Right lung (tissue), 5 donors: ENCODE results near the gene TBC1D12. TPM values are rescaled to one million over a fixed set of nuclear protein-coding genes. Genes with fewer than 3 reads are reported as not detected.
"Not testable (repeated sequence)": the region's sequence is repeated elsewhere in the genome, so short reads cannot be mapped to it uniquely, and the experiment has no call there.

Experiments used
- DNase-seq, 2 donors: peaks; one replicate each; pipeline ENCODE4 v3.0.0-alpha.2; 2013
- polyA plus RNA-seq, 5 donors: library from polyadenylated mRNA; unstranded; fragments of 120-200 nt; gene quantifications; one replicate each; pipeline versions ENCODE4 v1.2.1 to v1.2.3, GENCODE V29; 2013; ENCODE audit warnings: inconsistent platforms in 1 of 5, low replicate concordance in 1 of 5; ENCODE audit not compliant: insufficient read length in 5 of 5, insufficient read depth in 1 of 5

The TBC1D12 gene
- polyA plus RNA-seq, 5 donors: 16.5 to 25.7 (median 17.6) TPM

DNA sequence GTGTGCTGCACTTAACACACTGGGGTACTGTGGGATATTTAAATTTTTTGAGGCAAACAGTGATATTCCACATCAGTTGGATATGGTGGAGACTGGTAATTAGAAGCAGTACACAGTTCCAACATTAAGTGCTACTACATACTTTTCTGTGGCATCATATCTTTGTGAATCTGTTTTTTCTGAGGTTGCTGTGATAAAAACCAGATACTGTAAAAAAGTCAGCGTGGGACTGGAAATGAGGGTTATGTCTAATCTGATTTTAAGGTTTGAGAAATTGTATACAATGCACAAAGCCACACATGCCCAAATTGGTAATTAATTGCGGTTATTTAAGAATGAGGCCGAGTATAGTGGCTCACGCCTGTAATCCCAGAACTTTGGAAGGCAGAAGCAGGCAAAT is 41.2 kb downstream of the TBC1D12 start:
- DNase-seq: no peak

DNA sequence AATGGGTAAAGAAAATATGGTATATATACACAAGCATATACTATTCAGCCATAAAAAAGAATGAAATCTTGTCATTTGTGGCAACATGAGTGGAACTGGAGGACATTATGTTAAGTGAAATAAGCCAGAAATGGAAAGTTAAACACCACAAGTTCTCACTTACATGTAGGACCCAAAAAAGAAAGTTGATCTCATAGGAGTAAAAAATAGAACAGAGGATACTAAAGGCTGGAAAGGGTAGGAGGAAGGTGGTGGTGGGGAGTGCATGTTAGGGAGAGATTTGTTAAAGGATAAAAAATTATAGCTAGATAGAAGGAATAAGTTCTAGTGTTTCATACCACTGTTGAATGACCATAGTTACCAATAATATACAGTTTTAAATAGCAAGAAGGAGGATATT is 48.4 kb downstream of the TBC1D12 start:
- DNase-seq: no peak

DNA sequence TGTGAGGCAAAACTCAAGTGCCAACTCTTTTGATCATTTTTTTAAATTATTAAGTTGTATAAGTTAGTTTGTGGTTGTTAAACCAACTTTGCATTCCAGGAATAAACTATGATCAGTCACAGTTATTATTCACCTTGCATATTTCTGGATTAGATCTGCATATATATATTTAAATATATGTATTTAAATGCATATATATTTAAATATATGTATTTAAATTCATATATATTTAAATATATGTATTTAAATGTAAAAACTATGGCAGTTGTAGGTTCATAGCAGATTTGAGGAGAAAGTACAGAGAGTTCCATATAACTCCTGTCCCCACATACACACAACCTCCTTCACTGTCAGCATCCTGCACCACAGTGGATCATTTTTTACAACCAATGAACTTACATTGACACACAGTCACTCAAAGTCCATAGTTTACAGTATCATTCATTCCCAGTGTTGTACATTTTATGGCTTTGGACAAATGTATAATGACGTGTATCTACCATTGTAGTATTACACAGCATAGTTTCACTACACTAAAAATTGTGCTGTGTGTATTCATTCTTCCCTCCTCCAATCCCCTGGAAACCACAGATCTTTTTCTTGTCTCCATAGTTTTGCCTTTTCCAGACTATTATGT is 49.7 kb downstream of the TBC1D12 start:
- no peak for DNase-seq

DNA sequence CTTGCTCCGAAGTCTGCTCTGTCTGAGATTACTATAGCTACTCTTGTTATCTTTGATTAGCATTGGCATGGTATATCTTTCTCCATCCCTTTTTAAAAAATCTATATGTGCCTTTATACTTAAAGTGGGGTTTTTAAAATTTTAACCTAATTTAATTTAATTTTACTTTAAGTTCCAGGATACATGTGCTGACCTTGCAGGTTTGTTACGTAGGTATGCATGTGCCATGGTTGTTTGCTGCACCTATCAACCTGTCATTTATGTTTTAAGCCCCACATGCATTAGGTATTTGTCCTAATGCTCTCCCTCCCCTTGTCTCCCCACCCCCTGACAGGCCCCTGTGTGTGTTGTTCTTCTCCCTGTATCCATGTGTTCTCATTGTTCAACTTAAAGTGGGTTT is 54.6 kb downstream of the TBC1D12 start:
- DNase-seq: no peak

DNA sequence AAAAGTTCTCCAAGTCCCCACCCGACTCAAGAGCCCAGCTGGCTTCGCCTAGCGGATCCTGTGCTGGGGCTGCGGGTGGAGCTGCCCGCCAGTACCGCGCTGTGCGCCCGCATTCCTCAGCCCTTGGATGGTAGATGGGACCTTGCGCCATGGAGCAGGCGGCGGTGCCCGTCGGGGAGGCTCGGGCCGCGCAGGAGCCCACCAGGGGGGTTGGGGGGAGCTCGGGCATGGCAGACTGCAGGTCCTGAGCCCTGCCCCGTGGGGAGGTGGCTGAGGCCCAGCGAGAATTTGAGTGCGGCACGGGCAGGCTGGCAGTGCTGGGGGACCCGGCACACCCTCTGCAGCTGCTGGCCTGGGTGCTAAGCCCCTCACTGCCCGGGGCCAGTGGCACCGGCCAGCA is 57.0 kb downstream of the TBC1D12 start:
- DNase-seq: no peak

DNA sequence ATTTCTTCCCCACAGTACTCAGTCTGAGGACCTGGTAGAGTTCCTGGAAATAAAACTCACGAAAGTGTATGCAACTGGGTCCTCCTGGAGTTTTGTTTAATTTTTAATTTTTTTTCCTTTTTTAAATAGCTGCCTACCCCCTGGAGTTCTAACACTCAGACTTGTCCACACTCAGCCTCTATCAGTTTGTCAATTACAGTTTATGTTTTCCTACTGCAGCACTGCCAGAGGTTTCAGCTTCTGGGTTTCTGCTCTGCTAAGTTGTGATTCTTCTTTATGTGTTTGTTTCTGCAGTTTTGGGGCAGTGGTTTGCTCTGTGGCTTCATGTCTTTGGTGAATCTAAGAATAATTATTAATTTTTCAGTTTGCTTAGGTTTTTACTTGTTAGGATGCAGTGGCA is 59.2 kb downstream of the TBC1D12 start:
- DNase-seq: no peak

DNA sequence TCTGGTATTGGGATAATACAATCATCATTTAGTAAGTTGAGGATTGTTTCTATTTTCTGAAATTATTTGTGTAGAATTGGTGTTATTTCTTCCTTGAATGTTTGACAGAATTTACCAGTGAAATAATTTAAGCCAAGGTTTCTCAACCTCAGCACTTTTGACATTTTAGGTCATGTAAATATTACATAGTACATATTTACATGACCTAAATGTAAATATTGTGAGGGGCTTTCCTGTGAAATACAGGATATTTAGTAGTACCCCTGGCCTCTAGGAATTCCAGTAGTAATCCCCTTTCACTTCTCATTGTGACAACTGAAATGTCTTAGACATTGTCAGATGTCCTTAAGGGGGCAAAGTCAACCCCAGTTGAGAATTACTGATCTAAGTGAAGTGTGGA is 59.8 kb downstream of the TBC1D12 start:
- DNase-seq: no peak

DNA sequence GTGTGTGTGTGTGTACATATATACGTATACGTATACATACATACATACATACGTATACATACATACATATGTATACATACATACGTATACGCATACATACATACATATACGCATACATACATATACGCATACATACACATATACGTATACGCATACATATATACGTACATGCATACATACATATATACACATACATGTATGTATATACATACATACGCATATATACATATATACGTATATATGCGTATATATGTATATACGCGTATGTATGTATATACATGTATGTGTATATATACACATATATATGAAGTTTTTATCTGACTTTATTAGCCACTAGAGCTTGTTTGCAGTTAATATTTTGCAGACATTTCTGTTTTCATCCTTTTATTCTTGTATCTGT is 63.3 kb downstream of the TBC1D12 start:
- no peak for DNase-seq

DNA sequence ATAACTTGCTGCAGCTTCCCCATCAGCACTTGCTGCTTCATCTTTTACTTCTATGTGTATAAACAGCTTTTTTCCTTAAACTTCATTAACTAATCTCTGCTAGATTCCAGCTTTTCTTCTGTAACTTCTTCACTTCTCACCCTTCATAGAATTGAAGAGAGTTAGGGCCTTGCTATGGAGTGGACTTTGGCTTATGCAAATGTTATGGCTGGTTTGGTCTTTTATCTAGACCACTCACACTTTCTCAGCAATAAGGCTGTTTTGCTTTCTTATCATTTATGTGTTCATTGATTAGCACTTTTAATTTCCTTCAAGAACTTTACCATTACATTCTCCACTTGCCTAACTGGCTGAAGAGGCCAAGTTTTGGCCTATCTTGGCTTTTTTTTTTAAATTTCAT is 79.1 kb downstream of the TBC1D12 start:
- no peak for DNase-seq

DNA sequence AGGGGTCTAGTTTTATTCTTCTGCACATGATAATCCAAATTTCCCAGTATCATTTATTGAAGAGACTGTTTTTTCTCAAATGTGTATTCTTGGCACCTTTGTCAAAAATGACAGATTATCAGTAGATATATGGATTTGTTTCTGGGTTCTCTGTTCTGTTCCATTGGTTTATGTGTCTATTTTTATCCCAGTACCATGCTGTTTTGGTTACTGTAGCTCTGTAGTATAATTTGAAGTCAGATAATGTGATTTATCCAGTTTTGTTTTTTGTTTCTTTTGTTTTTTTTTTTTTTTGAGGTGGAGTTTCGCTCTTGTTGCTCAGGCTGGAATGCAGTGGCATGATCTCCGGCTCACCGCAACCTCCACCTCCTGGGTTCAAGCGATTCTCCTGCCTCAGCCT is 81.6 kb downstream of the TBC1D12 start:
- DNase-seq: no peak

DNA sequence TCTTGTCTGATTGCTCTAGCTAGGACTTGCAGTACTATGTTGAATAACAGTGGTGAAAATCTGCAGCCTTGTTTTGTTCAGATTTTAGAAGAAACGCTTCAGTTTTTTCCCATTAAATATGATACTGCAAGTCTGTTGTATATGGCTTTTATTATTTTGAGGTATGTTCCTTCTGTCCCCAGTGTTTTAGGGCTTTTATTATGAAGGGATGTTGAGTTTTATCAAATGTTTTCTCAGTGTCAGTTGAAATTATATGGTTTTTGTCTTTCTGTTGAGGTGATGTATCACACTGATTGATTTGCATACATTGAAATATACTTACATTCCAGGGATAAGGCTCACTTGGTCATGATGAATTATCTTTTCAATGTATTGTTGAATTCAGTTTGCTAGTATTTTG is 82.8 kb downstream of the TBC1D12 start:
- DNase-seq: no peak

DNA sequence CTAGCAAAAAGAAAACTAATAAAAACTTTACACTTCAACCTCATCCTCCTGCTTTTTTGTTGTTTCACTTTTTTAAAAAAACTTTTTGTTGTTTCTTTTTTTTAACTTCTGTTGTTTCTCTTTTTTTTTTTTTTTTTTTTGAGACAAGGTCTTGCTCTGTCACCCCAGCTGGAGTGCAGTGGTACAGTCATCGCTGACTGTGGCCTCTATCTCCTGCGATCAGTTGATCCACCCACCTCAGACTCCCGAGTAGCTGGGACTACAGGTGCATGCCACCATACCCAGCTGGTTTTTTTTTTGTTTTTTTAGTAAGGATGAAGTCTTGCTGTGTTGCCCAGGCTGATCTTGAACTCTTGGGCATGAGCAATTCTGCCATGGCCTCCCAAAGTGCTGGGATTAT is 85.2 kb downstream of the TBC1D12 start:
- no peak for DNase-seq

DNA sequence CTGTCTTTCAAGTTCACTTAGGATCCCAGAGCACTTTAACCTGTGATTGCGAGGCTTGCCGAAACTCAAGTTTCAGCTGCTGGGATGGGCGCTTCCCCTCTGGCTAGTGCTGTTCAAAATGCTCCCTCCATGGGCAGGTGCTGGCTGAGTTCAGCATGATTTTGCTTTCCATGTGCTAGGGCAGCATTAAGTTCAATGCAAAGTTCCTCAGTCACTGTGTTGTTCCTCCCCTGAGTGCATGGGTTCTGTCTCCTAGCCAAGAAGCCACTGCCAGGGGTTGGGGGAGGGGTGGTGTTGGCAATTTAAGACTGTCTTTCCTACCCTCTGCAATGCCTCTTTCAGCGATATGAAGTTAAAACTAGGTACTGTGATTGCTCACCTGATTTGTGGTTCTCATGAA is 86.8 kb downstream of the TBC1D12 start:
- DNase-seq: no peak

DNA sequence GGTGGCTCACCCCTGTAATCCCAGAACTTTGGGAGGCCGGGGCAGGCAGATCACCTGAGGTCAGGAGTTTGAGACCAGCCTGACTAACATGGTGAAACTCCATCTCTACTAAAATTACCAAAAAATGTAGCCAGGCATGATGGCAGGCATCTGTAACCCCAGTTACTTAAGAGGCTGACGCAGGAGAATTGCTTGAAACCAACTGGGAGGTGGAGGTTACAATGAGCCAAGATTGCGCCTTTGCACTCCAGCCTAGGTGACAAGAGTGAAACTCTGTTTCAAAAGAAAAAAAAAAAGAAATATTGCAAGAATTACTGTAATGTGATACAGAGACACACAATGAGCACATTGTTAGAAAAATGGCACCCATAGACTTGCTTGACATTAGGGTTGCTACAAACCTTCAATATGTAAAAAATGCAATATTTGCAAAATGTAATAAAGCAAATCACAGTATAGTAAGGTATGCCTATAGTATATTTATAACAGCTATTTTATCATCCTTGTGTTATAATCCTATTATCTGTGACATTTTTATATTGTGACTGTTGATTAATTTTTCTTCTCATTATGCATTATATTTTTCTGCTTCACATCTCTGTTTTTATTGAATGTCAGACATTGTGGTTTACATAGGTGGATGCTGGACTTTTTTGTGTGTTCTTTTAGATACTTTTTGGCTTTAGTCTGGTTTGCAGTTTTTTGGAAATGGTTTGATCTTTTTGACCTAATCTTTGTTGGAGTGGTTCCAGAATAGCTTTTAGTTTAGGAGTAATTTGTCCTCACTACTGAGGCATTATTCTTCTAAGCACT is 87.8 kb downstream of the TBC1D12 start:
- DNase-seq: no peak

DNA sequence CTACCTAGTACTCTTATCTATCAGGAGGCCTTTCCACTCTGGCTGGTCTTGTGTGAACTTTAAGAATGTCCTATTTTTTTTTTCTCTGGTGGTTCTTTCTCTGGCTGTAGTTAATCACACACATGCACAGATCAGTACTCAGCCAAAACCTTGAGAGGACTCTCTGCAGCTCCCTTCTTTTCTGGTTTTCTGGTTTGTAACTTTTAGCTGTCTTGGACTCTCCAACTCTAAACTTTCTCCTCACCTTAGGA is 88.4 kb downstream of the TBC1D12 start:
- DNase-seq: no peak

DNA sequence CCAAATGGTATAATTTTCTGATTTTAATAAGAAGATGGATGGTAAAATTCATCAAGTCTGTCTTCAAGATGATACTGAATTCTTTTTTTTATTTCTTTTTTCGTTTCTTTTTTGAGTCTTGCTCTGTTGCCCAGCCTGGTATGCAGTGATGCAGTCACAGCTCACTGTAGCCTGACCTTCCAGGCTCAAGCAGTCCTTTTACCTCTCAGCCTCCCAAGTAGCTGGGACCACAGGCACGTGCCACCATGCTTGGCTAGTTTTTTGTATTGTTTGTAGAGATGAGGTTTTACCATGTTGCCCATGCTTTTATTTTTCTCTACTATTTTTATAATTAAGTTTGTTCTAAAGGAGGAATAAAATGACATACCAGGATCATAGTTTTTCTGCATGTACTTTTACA is 91.1 kb downstream of the TBC1D12 start:
- DNase-seq: no peak

DNA sequence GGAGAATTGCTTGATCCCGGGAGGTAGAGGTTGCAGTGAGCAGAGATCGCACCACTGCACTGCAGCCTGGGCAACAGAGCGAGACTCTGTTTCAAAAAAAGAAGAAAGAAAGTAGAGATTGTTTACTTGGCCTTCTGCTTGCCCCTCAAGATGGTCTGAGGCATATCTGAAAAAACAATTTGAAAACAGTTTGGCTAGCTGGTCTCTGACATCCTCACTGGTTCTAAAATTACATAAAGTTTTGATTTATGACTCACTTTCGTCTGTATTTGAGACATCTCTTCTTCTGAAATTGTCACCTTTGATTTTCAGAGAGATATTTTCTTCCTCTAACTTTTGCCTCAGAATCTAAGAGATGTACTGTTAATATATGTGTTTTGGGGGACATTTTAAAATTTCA is 93.7 kb downstream of the TBC1D12 start:
- DNase-seq: no peak

DNA sequence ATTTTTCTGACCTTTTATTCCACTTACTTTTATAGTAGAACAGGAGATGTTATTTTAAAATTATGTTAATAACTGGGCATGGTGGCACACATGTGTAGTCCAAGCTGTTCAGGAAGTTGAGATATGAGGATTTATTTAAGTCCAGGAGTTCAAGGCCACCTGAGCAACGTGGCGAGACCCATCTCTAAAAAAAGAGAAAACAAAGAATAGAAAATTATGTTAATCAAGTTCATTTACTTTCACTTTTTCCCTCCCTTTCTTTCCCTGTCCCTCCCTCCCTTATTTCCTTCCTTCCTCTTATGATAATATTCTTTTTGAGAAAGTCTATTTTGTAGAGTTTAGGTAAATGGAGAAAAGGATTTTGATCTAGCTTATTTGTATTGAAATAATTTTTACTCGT is 94.3 kb downstream of the TBC1D12 start:
- DNase-seq: no peak

DNA sequence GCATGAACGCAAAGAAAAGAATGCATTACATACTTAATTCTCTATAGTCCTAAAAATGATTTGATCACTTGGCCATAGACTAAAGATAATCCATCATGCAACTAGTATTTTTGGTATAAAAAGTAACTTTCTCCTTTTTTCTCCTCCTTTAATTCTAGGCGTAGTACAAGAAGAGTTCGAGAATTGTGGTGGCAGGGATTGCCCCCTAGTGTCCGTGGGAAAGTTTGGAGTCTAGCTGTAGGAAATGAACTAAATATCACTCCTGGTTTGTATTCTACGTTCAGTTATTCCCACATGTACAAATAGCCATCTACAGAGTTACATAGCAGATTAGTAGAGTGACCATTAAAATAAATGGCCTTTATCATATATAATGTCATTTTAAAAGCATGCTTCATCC is 97.7 kb downstream of the TBC1D12 start:
- no peak for DNase-seq

DNA sequence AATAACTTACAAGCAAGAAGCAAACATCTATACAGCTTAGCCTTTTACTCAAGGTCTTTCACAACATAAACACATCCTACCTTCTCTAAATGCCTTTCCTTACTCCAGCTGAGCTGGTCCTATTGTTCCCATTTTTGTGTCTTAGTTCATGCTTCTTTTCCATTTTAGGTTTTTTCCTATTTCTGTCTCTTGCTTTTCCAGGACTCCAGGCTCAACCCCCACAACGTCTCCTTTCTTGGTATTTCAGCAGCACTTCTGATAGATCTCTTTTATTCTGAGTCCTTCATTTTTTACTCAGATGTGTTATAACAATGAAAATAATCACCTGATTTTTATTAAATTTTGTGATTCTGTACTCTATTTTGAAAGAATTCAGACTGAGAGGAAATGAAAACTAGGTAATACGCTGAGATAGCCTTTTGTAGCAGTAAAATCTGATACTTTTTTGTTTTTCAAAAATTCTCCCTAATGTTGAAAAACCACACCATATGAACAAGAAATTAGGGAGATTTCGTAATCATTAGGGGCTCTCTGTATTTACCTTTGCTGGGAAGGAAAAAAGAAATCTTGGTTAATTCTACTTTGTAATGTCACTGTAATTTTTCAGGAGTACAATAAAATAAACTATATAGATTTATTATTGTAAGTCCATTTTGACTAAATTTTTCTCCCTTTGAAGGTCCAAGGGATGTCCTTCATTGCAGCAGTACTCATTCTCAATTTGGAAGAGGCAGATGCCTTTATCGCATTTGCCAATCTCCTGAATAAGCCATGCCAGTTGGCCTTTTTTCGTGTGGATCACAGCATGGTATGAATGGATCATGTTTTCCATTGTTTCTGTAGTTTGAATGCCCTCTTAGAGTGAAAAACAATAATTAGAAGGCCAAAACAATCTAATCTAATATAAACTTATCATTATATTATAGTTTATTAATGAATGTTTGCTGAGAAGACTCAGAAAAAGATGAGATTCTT is 119.2 kb downstream of the TBC1D12 start:
- no peak for DNase-seq

DNA sequence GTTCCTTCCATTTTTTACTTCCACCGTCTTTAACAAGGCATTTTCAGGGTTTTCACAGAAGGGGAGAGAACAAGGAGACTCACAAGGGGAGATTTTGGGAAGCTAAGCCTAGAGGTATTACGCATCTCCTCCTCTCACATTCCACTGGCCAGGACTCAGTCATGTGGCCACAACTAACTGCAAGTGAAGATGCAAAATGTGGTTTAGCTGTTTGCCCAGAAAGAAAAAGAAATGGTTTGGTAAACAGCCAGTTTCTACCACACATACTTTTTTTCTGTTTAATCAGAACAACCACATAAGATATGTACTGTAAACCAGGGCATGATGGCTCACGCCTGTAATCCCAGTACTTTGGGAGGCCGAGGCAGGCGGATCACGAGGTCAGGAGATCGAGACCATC is 121.8 kb downstream of the TBC1D12 start:
- no peak for DNase-seq

DNA sequence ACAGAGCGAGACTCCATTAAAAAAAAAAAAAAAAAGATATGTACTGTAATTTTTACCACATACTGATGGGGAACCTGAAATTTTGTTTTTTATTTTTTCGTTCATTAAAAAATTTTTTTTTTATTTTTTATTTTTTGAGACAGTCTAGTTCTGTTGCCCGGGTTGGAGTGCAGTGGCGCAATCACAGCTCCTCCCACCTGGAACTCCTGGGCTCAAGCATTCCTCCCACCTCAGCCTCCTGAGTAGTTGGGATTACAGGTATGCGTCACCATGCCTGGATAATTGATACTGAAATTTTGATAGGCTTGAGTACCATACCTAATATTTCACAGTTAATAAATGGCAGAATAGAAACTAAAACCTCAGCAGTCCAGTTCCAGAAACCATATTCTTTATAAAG is 122.4 kb downstream of the TBC1D12 start:
- no peak for DNase-seq

DNA sequence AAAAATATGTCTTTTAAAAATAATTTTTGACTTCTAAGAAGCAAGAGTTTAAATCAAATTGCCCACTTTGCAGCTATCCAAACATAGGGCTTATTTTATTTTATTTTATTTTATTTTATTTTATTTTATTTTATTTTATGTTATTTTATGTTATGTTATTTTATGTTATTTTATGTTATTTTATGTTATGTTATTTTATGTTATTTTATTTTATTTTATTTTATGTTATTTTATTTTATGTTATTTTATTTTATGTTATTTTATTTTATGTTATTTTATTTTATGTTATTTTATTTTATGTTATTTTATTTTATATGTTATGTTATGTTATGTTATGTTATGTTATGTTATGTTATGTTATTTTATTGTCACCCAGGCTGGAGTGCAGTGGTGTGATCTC is 129.2 kb downstream of the TBC1D12 start:
- not testable (repeated sequence) for DNase-seq
